DND-41 (cell line): ENCODE data around the gene MEGF9.

ENCODE experiments used
- ATAC-seq: fragments of 200-7000 bp; cut with Tn5 transposase; 3 replicates; pipeline ENCODE4 v1.9.1; 2021; ENCODE audit warnings: low read depth; ENCODE audit not compliant: insufficient read depth
- DNase-seq: peaks from one replicate; pipeline ENCODE4 v3.0.0-alpha.2; 2020
- H2AFZ ChIP-seq: 2 replicates; pipeline ENCODE4 v1.6.0; 2012; ENCODE audit warnings: low read depth, low read length
- H3K27ac ChIP-seq: 2 replicates; pipeline ENCODE4 v1.5.1; 2012; ENCODE audit warnings: low read length, inconsistent platforms
- H3K27me3 ChIP-seq: fragments of 200-600 bp; sonication (generic); 2 replicates; pipeline ENCODE4 v1.6.0; 2012; ENCODE audit warnings: low read length, mild to moderate bottlenecking, inconsistent platforms; ENCODE audit not compliant: insufficient read depth, poor library complexity
- H3K36me3 ChIP-seq: 2 replicates; pipeline ENCODE4 v1.5.1; 2012; ENCODE audit warnings: low read length, inconsistent platforms; ENCODE audit not compliant: insufficient read depth
- H3K4me1 ChIP-seq: 2 replicates; pipeline ENCODE4 v1.5.1; 2012; ENCODE audit warnings: mild to moderate bottlenecking, low read length; ENCODE audit not compliant: insufficient read depth
- H3K4me2 ChIP-seq: 2 replicates; pipeline ENCODE4 v1.6.0; 2012; ENCODE audit warnings: mild to moderate bottlenecking, moderate library complexity, low read length, inconsistent platforms; ENCODE audit not compliant: insufficient read depth
- H3K4me3 ChIP-seq, 2 experiments: fragments of 200-600 bp in 1 of 2; shearing (Covaris generic) in 1 of 2; 2 replicates each; pipeline ENCODE4 v1.5.1; 2012 to 2016; ENCODE audit warnings: inconsistent platforms in 2 of 2, low read length in 2 of 2, mild to moderate bottlenecking in 2 of 2, low read depth in 1 of 2, moderate library complexity in 1 of 2
- H3K79me2 ChIP-seq: 2 replicates; pipeline ENCODE4 v1.6.0; 2012; ENCODE audit warnings: low read length, inconsistent platforms; ENCODE audit not compliant: insufficient read depth
- H3K9ac ChIP-seq: 2 replicates; pipeline ENCODE4 v1.6.0; 2012; ENCODE audit warnings: low read depth, mild to moderate bottlenecking, inconsistent platforms, low read length, moderate library complexity
- H3K9me3 ChIP-seq: 2 replicates; pipeline ENCODE4 v1.5.1; 2012; ENCODE audit warnings: low read length, moderate library complexity, mild to moderate bottlenecking, inconsistent platforms; ENCODE audit not compliant: insufficient read depth, severe bottlenecking
- H4K20me1 ChIP-seq: 2 replicates; pipeline ENCODE4 v1.6.0; 2012; ENCODE audit warnings: low read length; ENCODE audit not compliant: insufficient read depth
- EZH2 ChIP-seq: IDR thresholded peaks from 3 replicates; pipeline ENCODE4 v1.6.1; 2012; ENCODE audit warnings: borderline replicate concordance, low read depth, mild to moderate bottlenecking, moderate library complexity, low read length, inconsistent platforms; ENCODE audit not compliant: severe bottlenecking
- TF ChIP-seq, protein P1 (sequence below): IDR thresholded peaks from 2 replicates; pipeline ENCODE4 v1.5.1; 2012; ENCODE audit warnings: borderline replicate concordance, low read length, moderate library complexity, mild to moderate bottlenecking; ENCODE audit not compliant: poor library complexity, severe bottlenecking; ENCODE audit errors: extremely low read depth

MEGF9 gene

GRCh38 chr9:120603591-120603990 is 110.7 kb downstream of the MEGF9 start:
- TF ChIP-seq, protein P1, sequence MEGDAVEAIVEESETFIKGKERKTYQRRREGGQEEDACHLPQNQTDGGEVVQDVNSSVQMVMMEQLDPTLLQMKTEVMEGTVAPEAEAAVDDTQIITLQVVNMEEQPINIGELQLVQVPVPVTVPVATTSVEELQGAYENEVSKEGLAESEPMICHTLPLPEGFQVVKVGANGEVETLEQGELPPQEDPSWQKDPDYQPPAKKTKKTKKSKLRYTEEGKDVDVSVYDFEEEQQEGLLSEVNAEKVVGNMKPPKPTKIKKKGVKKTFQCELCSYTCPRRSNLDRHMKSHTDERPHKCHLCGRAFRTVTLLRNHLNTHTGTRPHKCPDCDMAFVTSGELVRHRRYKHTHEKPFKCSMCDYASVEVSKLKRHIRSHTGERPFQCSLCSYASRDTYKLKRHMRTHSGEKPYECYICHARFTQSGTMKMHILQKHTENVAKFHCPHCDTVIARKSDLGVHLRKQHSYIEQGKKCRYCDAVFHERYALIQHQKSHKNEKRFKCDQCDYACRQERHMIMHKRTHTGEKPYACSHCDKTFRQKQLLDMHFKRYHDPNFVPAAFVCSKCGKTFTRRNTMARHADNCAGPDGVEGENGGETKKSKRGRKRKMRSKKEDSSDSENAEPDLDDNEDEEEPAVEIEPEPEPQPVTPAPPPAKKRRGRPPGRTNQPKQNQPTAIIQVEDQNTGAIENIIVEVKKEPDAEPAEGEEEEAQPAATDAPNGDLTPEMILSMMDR: no peak
- TF ChIP-seq EZH2: no peak
- Histone ChIP-seq H2AFZ (no peak overlapping the region), H3K36me3 (peaks cover 24% of the 10 kb centered on the region; the same call in 1 of the 2 replicates), H3K4me2 (no peak overlapping the region), H3K27me3 (no peaks in the 10 kb centered on the region), H4K20me1 (no peaks in the 10 kb centered on the region), H3K9me3 (no peaks in the 10 kb centered on the region), H3K27ac (no peak overlapping the region), H3K4me3 (no peak overlapping the region), H3K4me1 (no peaks in the 10 kb centered on the region), H3K79me2 (no peaks in the 10 kb centered on the region), H3K9ac (no peak overlapping the region)
- ATAC-seq (no peak), DNase-seq (no peak)

GRCh38 chr9:120603010-120603409 is 111.3 kb downstream of the MEGF9 start:
- no peak for DNase-seq
- Histone ChIP-seq H3K4me3 (no peak overlapping the region), H2AFZ (no peak overlapping the region), H3K27ac (no peak overlapping the region), H3K4me1 (no peaks in the 10 kb centered on the region), H3K79me2 (no peaks in the 10 kb centered on the region), H3K36me3 (peaks cover 23% of the 10 kb centered on the region; the same call in 1 of the 2 replicates), H3K4me2 (no peak overlapping the region), H3K9me3 (no peaks in the 10 kb centered on the region), H3K9ac (no peak overlapping the region), H3K27me3 (no peaks in the 10 kb centered on the region), H4K20me1 (no peaks in the 10 kb centered on the region)
- ATAC-seq: no peak
- TF ChIP-seq, protein P1: no peak
- TF ChIP-seq EZH2: no peak

DNA sequence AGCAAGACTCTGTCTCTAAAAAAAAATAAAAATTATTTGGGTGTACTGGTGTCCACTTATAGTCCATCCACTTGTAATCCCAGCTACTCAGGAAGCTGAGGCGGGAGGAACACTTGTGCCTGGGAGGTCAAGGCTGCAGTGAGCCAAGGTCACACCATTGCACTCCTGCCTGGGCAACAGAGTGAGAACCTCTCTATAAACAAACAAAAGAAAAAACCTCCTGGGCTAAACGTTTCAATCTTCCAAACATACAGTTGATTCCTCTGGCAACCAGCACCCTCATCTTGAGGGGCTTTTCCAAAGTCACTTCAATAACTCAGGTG is 120.4 kb downstream of the MEGF9 start:
- no peaks in the 10 kb centered on the region for H3K79me2 ChIP-seq
- no peak for ATAC-seq
- H3K4me2 ChIP-seq: no peak overlapping the region
- H3K9me3 ChIP-seq: no peaks in the 10 kb centered on the region
- DNase-seq: no peak
- H3K36me3 ChIP-seq: no peaks in the 10 kb centered on the region
- no peaks in the 10 kb centered on the region for H4K20me1 ChIP-seq
- no peak overlapping the region for H3K4me3 ChIP-seq
- no peak overlapping the region for H2AFZ ChIP-seq
- H3K27me3 ChIP-seq: no peaks in the 10 kb centered on the region
- TF ChIP-seq, protein P1: no peak
- TF ChIP-seq EZH2: no peak
- H3K9ac ChIP-seq: no peak overlapping the region
- H3K27ac ChIP-seq: no peak overlapping the region
- no peaks in the 10 kb centered on the region for H3K4me1 ChIP-seq

- no peaks in the 10 kb centered on the region for H3K4me1 ChIP-seq
- H3K79me2 ChIP-seq: no peaks in the 10 kb centered on the region
- H3K36me3 ChIP-seq: no peaks in the 10 kb centered on the region
- H3K27ac ChIP-seq: no peak overlapping the region
- TF ChIP-seq, protein P1: no peak
- TF ChIP-seq EZH2: no peak
- no peak overlapping the region for H3K4me3 ChIP-seq
- no peak for DNase-seq
- H3K9ac ChIP-seq: no peak overlapping the region
- ATAC-seq: no peak
- no peaks in the 10 kb centered on the region for H3K27me3 ChIP-seq
- no peak overlapping the region for H3K4me2 ChIP-seq
- no peaks in the 10 kb centered on the region for H3K9me3 ChIP-seq
- no peak overlapping the region for H2AFZ ChIP-seq
- no peaks in the 10 kb centered on the region for H4K20me1 ChIP-seq
Measured at GRCh38 chr9:120593250-120593954, 120.9 kb downstream of the MEGF9 start.
